ENCODE data around the gene TNS1. TPM values are rescaled to one million over a fixed set of nuclear protein-coding genes. Genes with fewer than 3 reads are reported as not detected.

The TNS1 gene
- total RNA-seq, 1 experiment from 2014 or later: 0.49 TPM

GRCh38 chr2:217886720-217887309 is 116.0 kb downstream of the TNS1 start:
- ChIA-PET POLR2A (no interaction called here), CTCF (interaction anchor here (0.6 to 0.9 kb wide), 4 partner anchors 29 to 305 kb away, joined by 3 to 6 read pairs (median 4); no protein-coding TSS in a partner anchor)
- Histone ChIP-seq H3K4me3 (ENCODE audit: low read depth in 2 of 2, low read length in 2 of 2) (no peak overlapping the region), H3K27me3 (ENCODE audit: control insufficient read depth, insufficient read depth, low read length) (no peaks in the 10 kb centered on the region; the same call in 1 of the 2 replicates), H3K27ac (ENCODE audit: low read length) (no peak overlapping the region), H3K4me1 (ENCODE audit: control insufficient read depth, insufficient read depth, low read length) (no peaks in the 10 kb centered on the region), H3K36me3 (ENCODE audit: control insufficient read depth, insufficient read depth, low read length) (no peaks in the 10 kb centered on the region), H3K9me3 (ENCODE audit: control insufficient read depth, insufficient read depth, low read depth, low read length) (no peaks in the 10 kb centered on the region)
- TF ChIP-seq CTCF (IDR thresholded peaks at IDR 0.05) (peak; percentile 88), TCF7L2 (IDR thresholded peaks at IDR 0.05; ENCODE audit: low read depth, low read length) (no peak)
- BruUV-seq (replicated peaks): no TSS peak
- ATAC-seq: peak; percentile 84
- in situ Hi-C loops (cut with HindIII; ENCODE audit: low pct_unique_long_range_greater_than_20kb, low sequenced_read_pairs): no loop called here
- peak; percentile 36 for DNase-seq (ENCODE audit: low read depth, low spot score)
- intact Hi-C loops (cut with micrococcal nuclease; ENCODE audit: unreplicated experiment): loop anchor here (1.0 kb wide), 1 partner anchor 98 kb away; no protein-coding TSS in a partner anchor

GRCh38 chr2:217886091-217886490 is 116.7 kb downstream of the TNS1 start:
- ATAC-seq: no peak
- intact Hi-C loops (cut with micrococcal nuclease; ENCODE audit: unreplicated experiment) (loop anchor here (1.0 kb wide), 1 partner anchor 97 kb away; no protein-coding TSS in a partner anchor), in situ Hi-C loops (cut with HindIII; ENCODE audit: low pct_unique_long_range_greater_than_20kb, low sequenced_read_pairs) (no loop called here)
- Histone ChIP-seq H3K4me1 (ENCODE audit: control insufficient read depth, insufficient read depth, low read length) (no peaks in the 10 kb centered on the region), H3K27me3 (ENCODE audit: control insufficient read depth, insufficient read depth, low read length) (no peaks in the 10 kb centered on the region; the same call in 1 of the 2 replicates), H3K4me3 (ENCODE audit: low read depth in 2 of 2, low read length in 2 of 2) (no peak overlapping the region), H3K36me3 (ENCODE audit: control insufficient read depth, insufficient read depth, low read length) (no peaks in the 10 kb centered on the region), H3K9me3 (ENCODE audit: control insufficient read depth, insufficient read depth, low read depth, low read length) (no peaks in the 10 kb centered on the region), H3K27ac (ENCODE audit: low read length) (no peak overlapping the region)
- POLR2A ChIA-PET: no interaction called here
- TF ChIP-seq POLR2AphosphoS5 (IDR thresholded peaks at IDR 0.05; ENCODE audit: low read depth, low read length): no peak
- TF ChIP-seq SIN3A (IDR thresholded peaks at IDR 0.05; ENCODE audit: borderline replicate concordance, insufficient read depth, low read depth, low read length): no peak
- no peak for TF ChIP-seq TCF7L2 (IDR thresholded peaks at IDR 0.05; ENCODE audit: low read depth, low read length)
- no TSS peak for BruUV-seq (replicated peaks)
- no peak for DNase-seq (ENCODE audit: low read depth, low spot score)
- CTCF ChIA-PET: no interaction called here

- DNase-seq (ENCODE audit: low read depth, low spot score) (no peak), ATAC-seq (no peak)
- Histone ChIP-seq H3K27ac (ENCODE audit: low read length) (no peak overlapping the region), H3K36me3 (ENCODE audit: control insufficient read depth, insufficient read depth, low read length) (no peaks in the 10 kb centered on the region), H3K4me3 (ENCODE audit: low read depth in 2 of 2, low read length in 2 of 2) (no peak overlapping the region), H3K27me3 (ENCODE audit: control insufficient read depth, insufficient read depth, low read length) (no peaks in the 10 kb centered on the region; the same call in 1 of the 2 replicates), H3K4me1 (ENCODE audit: control insufficient read depth, insufficient read depth, low read length) (no peaks in the 10 kb centered on the region), H3K9me3 (ENCODE audit: control insufficient read depth, insufficient read depth, low read depth, low read length) (no peaks in the 10 kb centered on the region)
- in situ Hi-C loops (cut with HindIII; ENCODE audit: low pct_unique_long_range_greater_than_20kb, low sequenced_read_pairs): no loop called here
- ChIA-PET CTCF (interaction anchor here (1.2 kb wide), 1 partner anchor 99 kb away, joined by 4 read pairs; no protein-coding TSS in a partner anchor), POLR2A (no interaction called here)
- intact Hi-C loops (cut with micrococcal nuclease; ENCODE audit: unreplicated experiment): no loop called here
- no TSS peak for BruUV-seq (replicated peaks)
- TF ChIP-seq TCF7L2 (IDR thresholded peaks at IDR 0.05; ENCODE audit: low read depth, low read length): no peak
- TF ChIP-seq REST (IDR thresholded peaks at IDR 0.05; ENCODE audit: insufficient read depth in 1 of 2, low read depth in 2 of 2, low read length in 1 of 2): no peak
- TF ChIP-seq POLR2AphosphoS5 (IDR thresholded peaks at IDR 0.05; ENCODE audit: low read depth, low read length): no peak
- TF ChIP-seq CTCF (IDR thresholded peaks at IDR 0.05): no peak
- no peak for TF ChIP-seq SIN3A (IDR thresholded peaks at IDR 0.05; ENCODE audit: borderline replicate concordance, insufficient read depth, low read depth, low read length)
Measured at GRCh38 chr2:217884985-217885384, 117.8 kb downstream of the TNS1 start.

All from Panc1 (cell line).